ENCODE results near the gene POMGNT2.

The POMGNT2 gene

DNA sequence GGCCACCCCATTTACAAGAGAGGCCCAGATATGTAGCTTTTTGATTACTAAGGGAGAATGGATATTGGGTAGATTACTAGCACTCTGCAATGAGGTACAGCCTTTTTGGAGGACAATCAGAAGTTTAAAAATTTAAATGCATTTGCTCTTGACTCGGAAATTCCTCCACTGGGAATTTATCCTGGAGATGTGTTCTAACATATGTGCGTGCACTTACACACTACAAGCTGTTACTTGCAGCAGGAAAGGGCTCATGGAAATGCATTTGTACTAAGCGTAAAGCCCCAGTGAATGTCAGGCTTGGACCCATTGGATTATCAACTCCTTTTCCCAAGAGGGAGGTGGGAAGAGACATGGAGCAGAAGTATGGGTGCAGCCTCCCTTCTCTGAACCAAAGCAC, 7.8 kb upstream of the POMGNT2 start:
- Histone ChIP-seq H3K36me3 (no peaks in the 10 kb centered on the region), H3K4me1 (ENCODE audit: control insufficient read depth in 1 of 2, insufficient read depth in 1 of 2, low read depth in 1 of 2, low read length in 1 of 2) (peaks cover 10 to 16% of the 10 kb centered on the region in 2 experiments), H3K9me3 (no peaks in the 10 kb centered on the region), H3K27me3 (no peaks in the 10 kb centered on the region), H3K27ac (no peak overlapping the region), H3K4me3 (ENCODE audit: low read depth in 1 of 2, low read length in 1 of 2) (no peak overlapping the region)
- TF ChIP-seq, protein P1, sequence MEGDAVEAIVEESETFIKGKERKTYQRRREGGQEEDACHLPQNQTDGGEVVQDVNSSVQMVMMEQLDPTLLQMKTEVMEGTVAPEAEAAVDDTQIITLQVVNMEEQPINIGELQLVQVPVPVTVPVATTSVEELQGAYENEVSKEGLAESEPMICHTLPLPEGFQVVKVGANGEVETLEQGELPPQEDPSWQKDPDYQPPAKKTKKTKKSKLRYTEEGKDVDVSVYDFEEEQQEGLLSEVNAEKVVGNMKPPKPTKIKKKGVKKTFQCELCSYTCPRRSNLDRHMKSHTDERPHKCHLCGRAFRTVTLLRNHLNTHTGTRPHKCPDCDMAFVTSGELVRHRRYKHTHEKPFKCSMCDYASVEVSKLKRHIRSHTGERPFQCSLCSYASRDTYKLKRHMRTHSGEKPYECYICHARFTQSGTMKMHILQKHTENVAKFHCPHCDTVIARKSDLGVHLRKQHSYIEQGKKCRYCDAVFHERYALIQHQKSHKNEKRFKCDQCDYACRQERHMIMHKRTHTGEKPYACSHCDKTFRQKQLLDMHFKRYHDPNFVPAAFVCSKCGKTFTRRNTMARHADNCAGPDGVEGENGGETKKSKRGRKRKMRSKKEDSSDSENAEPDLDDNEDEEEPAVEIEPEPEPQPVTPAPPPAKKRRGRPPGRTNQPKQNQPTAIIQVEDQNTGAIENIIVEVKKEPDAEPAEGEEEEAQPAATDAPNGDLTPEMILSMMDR (IDR thresholded peaks at IDR 0.05): no peak

DNA sequence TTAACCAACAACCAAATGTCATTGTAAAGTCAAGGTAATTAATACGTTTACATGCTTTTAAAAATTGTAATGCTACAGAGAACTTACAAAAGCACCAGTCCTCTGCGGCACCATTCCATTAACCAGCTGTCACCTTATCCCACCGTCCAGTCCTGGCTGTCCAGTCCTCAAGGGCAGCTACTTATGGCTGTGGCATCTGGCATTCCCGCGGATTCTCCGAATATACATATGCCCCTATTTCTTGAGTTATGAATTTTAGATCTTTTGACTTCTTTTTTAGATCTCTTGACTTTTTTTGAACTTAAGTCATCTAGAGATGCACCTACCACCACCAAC, 382 bp upstream of the POMGNT2 start:
- Histone ChIP-seq H3K27me3 (peaks cover 29% of the 10 kb centered on the region), H3K27ac (no peak overlapping the region), H3K4me1 (ENCODE audit: control insufficient read depth in 1 of 2, insufficient read depth in 1 of 2, low read depth in 1 of 2, low read length in 1 of 2) (peaks cover 9 to 10% of the 10 kb centered on the region in 2 experiments), H3K9me3 (no peaks in the 10 kb centered on the region), H3K36me3 (no peaks in the 10 kb centered on the region), H3K4me3 (ENCODE audit: low read depth in 1 of 2, low read length in 1 of 2) (peak overlapping the region; percentile 61 to 79)
- TF ChIP-seq, protein P1 (IDR thresholded peaks at IDR 0.05): no peak

DNA sequence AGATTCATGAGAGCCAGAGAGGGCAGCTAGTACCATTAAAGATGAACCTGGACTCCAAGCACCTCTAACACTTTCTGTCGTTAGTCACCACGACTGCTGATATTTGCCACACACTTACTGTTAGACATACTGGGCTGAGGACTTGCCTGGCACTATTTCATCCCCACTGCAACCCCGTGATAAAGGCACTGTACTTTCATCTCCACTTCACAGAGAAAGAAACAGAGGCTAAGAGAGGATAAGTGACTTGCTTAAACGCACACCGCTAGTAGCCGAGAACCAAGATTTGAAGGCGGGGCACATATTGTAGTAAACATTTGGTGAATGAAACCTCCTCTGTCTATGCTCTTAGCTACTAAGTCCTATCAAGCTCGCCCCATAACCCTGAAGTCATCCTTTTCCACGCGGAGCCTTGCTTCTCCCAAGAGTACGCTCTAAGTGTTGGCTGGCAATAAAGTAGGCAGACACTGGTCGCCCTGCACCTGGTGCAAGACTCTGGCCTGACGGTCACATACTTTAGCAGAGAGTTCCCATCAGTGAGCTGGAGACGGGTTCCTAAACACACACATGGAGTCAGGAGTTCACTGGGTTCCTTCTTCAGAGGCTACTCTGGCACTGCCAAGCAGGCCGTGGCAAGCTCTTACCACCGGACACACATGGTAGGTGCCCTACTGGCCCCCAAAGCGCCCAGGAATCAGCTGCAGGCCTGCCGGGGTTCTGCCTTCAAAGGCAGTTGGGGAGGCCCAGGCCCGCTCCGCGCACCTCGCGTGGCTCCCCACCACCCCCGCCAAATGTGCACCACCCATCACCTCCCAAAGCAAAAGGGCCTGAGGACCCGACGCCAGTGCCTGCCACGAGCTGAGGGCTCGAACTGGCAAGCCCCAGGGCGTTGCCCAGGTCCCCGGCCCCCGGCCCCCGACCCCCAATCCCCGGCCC, 951 bp downstream of the POMGNT2 start:
- TF ChIP-seq, protein P1 (IDR thresholded peaks at IDR 0.05): no peak
- Histone ChIP-seq H3K4me3 (ENCODE audit: low read depth in 1 of 2, low read length in 1 of 2) (peak overlapping the region in 1 of 2 experiments; percentile 79), H3K36me3 (no peaks in the 10 kb centered on the region), H3K27me3 (peaks cover 29% of the 10 kb centered on the region), H3K27ac (no peak overlapping the region), H3K4me1 (ENCODE audit: control insufficient read depth in 1 of 2, insufficient read depth in 1 of 2, low read depth in 1 of 2, low read length in 1 of 2) (peaks cover 9 to 10% of the 10 kb centered on the region in 2 experiments), H3K9me3 (no peaks in the 10 kb centered on the region)

DNA sequence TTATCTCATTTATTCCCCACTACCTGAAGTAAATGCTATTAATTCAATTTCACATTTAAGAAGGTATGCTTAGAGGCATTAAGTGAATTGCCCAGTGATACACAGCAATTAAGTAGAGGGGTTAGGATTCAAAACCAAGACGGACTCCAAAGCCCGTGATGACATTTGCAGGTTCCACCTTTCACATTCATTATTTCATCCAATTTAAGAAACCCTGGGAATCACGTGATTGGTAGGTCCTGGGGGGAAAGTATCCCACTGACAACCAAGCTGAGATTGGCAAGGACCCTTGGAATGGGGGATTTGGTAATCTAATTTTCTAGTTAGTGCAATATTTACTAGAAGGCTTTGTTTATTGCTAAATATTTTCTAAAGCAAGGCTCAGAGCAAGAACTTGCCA, 1.8 kb downstream of the POMGNT2 start:
- Histone ChIP-seq H3K4me1 (ENCODE audit: control insufficient read depth in 1 of 2, insufficient read depth in 1 of 2, low read depth in 1 of 2, low read length in 1 of 2) (peaks cover 9 to 10% of the 10 kb centered on the region in 2 experiments), H3K27me3 (peaks cover 29% of the 10 kb centered on the region), H3K4me3 (ENCODE audit: low read depth in 1 of 2, low read length in 1 of 2) (no peak overlapping the region), H3K27ac (no peak overlapping the region), H3K36me3 (no peaks in the 10 kb centered on the region), H3K9me3 (no peaks in the 10 kb centered on the region)
- TF ChIP-seq, protein P1 (IDR thresholded peaks at IDR 0.05): no peak

DNA sequence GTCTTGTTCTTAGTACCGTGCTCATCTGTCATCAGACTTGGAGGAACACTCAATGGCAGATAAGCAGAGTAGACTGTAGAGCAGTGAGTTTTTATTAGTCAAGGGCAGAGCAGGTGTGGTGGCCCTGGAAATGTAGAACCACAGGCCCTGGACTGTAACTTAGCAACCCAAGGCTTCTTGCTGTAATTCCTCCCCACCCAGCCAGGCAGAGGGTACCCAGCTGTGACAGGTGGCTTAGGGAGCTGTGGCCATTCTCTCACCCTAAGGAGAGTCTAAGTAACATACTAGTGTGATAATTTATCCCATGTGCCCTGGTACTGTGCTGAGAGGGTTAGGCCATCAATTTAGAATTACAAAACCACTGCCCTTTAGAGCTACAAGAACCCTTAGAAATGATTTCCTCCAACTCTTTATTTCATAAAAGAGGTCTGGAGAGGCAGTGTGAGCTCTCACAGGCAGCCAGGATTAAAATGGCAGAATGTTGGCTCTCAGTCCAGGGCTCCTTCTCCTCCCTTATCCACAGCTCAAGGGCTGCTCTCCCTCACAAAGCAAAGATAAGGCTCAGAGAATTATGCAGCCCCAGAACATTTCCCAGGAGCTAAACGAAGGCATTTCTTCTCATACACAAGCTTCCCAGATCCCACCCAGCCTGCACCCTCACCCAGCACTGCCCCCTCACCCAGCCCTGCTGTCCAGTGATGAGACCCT, 3.0 kb downstream of the POMGNT2 start:
- H3K36me3 ChIP-seq: no peaks in the 10 kb centered on the region
- TF ChIP-seq, protein P1 (IDR thresholded peaks at IDR 0.05): no peak
- no peak overlapping the region for H3K27ac ChIP-seq
- H3K4me3 ChIP-seq (ENCODE audit: low read depth in 1 of 2, low read length in 1 of 2): no peak overlapping the region
- peaks cover 9 to 10% of the 10 kb centered on the region in 2 experiments for H3K4me1 ChIP-seq (ENCODE audit: control insufficient read depth in 1 of 2, insufficient read depth in 1 of 2, low read depth in 1 of 2, low read length in 1 of 2)
- no peaks in the 10 kb centered on the region for H3K9me3 ChIP-seq
- H3K27me3 ChIP-seq: peaks cover 29% of the 10 kb centered on the region

All from neutrophil (primary cell).